HG03460 (cell line): ENCODE measurements around the gene CDH15.
"Not testable (repeated sequence)": the region's sequence is repeated elsewhere in the genome, so short reads cannot be mapped to it uniquely, and the experiment has no call there.

Experiments used
- ATAC-seq: cut with Tn5 transposase; IDR thresholded peaks from one replicate; pipeline ENCODE4 v1.9.1; 2021; ENCODE audit not compliant: unreplicated experiment

The CDH15 gene

DNA sequence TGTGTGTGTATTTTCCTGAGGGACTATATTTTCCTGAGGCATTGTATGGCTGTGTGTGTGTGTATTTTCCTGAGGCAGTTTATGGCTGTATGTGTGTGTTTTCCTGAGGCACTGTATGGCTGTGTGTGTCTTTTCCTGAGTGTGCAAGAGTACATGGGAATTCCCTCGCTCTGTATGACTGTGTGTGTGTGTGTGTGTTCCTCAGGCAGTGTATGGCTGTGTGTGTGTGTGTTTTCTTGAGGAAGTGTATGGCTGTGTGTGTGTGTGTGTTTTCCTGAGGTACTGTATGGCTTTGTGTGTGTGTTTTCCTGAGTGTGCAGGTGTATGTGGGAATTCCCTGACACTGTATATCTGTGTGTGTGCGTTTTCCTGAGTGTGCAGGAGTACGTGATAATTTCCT lies 50.1 kb downstream of the CDH15 start:
- no peak for ATAC-seq

DNA sequence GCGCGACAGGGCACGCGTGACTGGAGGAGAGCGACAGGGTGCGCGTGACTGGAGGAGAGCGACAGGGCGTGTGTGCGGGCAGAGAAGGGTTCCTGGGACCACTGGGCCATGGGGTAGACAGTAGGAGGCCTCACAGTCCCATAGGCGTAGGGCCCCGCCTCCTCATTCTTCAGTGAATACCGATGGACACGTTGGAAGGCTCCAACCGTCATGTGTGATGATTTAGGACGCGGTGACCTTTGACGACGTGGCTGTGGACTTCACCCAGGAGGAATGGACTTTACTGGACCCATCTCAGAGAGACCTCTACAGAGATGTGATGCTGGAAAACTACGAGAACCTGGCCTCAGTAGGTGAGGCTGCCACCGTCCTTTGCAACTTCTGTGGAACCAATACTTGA lies 51.4 kb downstream of the CDH15 start:
- ATAC-seq: no peak

DNA sequence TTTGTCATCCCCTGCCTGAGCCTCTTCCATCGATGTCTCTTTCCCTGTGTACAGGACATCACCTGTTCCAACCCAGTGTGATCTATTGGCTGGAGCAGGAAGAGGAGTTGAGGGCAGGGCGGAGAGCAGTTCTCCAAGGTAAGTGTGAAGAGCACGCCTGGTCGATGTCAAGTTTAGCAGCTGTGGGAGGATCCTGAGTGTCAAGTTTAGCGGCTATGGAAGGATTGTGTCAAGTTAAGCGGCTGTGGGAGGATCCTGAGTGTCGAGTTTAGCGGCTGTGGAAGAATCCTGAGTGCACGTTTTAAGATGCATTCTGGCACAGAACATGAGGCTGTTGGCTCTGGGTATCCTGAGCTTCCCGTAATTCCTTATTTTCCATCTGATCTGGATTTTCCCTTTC lies 53.1 kb downstream of the CDH15 start:
- no peak for ATAC-seq

DNA sequence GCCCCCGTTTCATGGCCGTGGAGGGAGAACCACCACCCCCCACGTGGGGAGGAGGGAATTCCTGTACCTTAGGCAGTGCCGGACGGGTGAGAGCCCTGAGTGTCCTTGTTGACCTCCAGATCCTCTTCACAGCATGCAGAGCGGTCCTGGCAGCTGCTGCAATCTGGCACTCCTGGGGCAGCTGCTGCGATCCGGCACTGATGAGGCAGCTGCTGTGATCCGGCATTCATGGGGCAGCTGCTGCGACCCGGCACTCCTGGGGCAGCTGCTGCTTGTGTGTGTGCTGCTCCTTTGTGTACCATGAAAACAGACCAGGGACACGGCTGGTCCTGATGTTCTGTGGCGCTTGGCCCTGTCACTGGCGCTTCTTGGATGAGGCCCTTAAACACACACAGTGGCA lies 58.7 kb downstream of the CDH15 start:
- no peak for ATAC-seq

DNA sequence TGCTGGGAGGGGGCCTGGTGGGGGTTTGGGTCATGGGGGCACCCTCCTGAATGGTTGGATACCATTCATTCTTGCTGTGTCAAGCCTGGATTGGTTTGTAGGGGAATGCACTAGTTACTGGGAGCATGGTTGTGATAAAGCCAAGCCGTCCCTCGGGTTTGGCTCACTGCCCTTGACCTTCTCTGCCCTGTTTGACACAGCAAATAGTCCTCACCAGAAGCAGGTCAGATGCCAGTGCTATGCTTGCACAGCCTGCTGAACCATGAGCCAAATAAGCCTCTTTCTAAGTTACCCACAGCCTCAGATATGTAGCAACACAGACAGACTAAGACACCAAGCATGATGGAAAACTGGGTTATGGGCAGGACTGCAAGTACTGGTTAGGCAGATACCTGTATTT lies 60.6 kb downstream of the CDH15 start:
- no peak for ATAC-seq

DNA sequence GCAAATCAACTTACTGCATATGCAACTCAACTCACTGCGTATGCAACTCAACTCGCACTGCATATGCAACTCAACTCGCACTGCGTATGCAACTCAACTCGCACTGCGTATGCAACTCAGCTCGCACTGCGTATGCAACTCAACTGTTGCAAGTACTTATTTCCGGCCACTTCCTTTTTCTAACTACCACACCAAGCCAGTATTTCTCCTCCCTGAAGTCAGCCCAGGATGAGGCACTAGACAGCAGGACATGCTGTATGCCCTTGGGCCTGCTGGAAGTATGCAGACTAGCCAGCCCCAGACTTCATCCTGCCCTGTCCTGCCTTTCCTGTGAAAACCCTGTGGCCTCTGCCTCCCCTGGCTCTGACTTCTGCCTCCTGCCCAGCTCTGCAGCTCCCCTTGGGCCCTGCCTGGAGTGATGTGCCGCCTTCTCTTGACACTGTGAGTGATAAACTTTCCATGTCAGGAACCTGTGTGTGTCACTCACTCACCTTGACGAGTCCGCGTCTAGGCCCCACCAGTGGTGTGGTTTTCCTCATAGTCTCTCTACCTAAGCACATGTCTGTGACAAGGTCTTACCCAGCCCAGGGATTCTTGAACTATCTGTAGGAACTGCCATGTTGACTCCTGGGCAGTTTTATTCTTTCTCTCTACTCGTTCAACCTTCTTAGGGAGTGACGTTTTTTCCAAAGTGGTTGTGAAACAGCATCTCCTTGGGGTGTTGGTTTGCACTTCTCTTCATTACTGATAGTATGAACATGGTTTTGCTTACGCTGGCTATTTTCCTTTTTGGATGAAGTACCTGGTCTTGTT lies 62.3 kb downstream of the CDH15 start:
- no peak for ATAC-seq

DNA sequence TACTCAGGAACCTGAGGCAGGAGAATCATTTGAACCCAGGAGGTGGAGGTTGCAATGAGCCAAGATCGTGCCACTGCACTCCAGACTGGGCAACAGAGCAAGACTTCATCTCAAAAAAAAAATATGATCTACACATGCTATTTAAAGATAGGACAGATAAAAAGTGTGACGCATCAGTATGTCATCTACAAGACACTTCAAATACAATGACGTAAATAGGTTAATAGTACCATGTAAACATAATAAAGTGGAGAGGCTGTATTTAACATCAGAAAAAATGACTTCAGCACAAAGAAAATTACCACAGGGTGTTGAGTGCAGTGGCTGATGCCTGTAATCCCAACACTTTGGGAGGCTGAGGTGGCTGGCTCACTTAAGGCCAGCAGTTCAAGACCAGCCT lies 66.2 kb downstream of the CDH15 start:
- no peak for ATAC-seq

DNA sequence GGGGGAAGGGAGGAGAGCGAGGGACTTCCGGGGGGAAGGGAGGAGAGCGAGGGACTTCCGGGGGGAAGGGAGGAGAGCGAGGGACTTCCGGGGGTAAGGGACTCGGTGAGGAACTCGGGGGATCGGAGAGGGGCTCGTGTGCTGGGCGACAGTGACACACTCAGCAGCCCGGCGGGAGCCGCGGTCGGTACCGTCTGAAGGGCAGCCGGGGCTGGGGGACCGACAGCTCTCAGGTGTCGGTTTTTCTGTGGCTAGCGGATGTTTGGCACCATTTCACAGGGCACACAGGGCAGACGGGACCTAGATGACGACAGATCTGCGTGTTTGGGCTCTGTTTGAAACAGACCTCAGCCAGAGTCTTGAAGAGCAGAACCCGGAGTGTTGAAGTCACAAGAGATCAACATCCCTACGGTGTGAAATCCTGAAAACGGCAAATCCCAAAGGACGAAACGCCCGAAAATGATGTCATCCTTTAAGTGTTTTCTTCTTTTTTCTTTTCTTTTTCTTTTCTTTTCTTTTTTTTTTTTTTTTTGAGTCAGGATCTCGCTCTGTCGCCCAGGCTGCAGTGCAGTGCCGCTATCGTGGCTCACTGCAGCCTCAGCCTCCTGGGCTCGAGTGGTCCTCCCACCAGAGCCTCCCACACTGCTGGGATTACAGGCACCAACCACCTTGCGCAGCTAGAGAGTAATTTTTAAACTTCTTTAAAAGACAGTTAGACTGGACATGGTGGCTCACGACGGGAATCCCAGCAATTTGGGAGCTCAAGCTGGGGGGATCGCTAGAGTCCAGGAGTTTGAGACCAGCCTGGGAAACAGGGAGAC lies 69.8 kb downstream of the CDH15 start:
- peak; percentile 52 for ATAC-seq

DNA sequence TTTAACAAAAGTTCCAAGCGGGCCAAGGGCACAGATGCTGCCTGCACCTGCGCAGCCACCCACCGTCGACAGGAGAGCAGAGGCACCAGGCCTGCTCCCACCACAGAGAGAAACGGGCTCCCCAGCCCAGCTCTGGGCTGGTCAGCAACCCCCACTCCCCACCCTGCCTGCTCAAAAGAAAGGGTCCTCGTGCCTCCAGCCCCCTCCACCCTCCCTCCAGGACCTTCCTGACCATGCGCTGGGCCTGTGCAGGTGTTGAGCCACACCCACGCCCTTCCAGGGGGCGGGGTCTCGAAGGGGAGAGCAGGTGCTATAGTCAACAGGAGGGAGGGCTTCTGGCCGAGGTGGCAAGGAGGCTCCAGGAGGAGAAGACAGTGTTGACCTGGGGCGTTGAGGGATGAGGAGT lies 71.2 kb downstream of the CDH15 start:
- no peak for ATAC-seq

DNA sequence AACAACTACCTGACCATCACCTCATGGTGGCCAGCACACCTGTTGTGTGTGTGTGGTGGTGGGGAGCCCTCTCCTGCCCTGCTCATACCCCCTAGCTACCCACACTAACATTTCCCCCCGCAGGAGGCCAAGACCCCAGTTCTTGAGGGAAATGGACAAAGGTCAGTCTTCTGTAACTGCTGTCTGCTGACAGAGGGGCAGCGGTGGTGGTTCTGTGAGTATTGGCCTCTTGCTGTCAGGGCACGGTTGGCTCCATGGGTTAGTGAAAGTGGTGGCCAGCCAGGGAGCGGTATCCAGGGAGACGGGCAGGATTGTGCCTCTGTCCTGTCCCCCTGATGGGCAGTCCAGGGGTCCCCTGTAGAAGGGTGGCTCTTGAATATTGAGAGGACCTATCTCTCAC lies 72.1 kb downstream of the CDH15 start:
- ATAC-seq: no peak

DNA sequence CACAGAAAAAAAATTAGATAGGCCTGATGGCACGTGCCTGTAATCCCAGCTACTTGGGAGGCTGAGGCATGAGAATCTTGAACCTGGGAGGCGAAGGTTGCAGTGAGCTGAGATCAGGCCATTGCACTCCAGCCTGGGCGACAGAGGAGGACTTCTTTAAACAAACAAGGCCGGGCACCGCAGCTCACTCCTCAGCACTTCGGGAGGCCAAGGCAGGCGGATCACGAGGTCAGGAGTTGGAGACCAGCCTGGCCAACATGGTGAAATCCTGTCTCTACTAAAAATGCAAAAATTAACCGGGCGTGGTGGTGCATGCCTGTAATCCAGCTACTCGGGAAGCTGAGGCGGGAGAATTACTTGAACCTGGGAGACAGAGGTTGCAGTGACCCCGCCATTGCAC lies 72.7 kb downstream of the CDH15 start:
- ATAC-seq: not testable (repeated sequence)

DNA sequence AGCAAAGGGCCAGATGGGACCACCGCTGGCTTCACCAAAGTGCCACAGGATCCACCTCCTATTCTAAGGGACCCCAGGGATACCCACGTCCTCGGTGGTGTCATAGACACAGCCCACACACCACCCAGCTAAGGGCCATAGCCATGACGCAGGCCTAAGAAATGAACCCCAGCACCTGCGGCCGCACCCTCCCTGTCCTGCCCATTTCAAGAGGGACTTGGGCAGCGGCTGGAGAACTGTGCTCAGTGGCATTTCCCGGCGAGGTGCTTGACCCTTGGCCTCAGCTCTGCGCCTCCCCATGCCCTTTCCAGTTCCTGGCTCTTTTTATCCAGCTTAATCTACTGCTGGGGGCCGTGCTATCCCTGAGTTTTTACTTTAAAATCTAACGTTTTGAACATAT lies 73.2 kb downstream of the CDH15 start:
- no peak for ATAC-seq
